Sciatic nerve (tissue), 2 donors: Measurements from ENCODE around the gene SDK2. TPM values are rescaled to one million over a fixed set of nuclear protein-coding genes. Genes with fewer than 3 reads are reported as not detected.

Experiments used
- ATAC-seq: fragments of 200-7000 bp; cut with Tn5 transposase; one replicate; pipeline ENCODE4 v1.9.1; 2020; ENCODE audit warnings: mild to moderate bottlenecking, moderate library complexity
- DNase-seq: peaks from one replicate; pipeline ENCODE4 v3.0.0-alpha.2; 2020; ENCODE audit warnings: low spot score
- intact Hi-C: fragments of 100-400 bp; cut with DNase I; formaldehyde crosslinking; loops from one replicate; pipeline ENCODE4 v1.14.2; 2022
- total RNA-seq: library from RNA; stranded (reverse); fragmentation: NEBNext Ultra II Directional; extraction: Animal tissue kit (Norgen Biotek cat#: 25700); gene quantifications from one replicate; pipeline ENCODE4 v1.2.1, GENCODE V29; 2021
- donor health status: DM: no; HTN: no; CAD: no.
- donor health status: DM: no; HTN: no; CAD: no.

SDK2 gene
- total RNA-seq, 1 donor from 2014 or later, result 10.8 TPM

- intact Hi-C loops, result loop anchor here (10.0 kb wide), 1 partner anchor 56 kb away; no protein-coding TSS in a partner anchor
- ATAC-seq, result no peak
- DNase-seq, result no peak
These were observed 93.1 kb downstream of the SDK2 start for GRCh38 chr17:73551144-73551543.

GRCh38 chr17:73550556-73550955 is 93.7 kb downstream of the SDK2 start:
- no peak for ATAC-seq
- intact Hi-C loops, result loop anchor here (10.0 kb wide), 1 partner anchor 56 kb away; no protein-coding TSS in a partner anchor
- no peak for DNase-seq

- intact Hi-C loops, result loop anchor here (10.0 kb wide), 1 partner anchor 55 kb away; no protein-coding TSS in a partner anchor
- no peak for ATAC-seq
- DNase-seq, result no peak
These were observed 94.3 kb downstream of the SDK2 start for GRCh38 chr17:73549841-73550430.

- ATAC-seq (no peak), DNase-seq (no peak)
- intact Hi-C loops, result no loop called here
These were observed 95.5 kb downstream of the SDK2 start for GRCh38 chr17:73548620-73549311.

GRCh38 chr17:73547790-73548189 is 96.5 kb downstream of the SDK2 start:
- no peak for DNase-seq
- no peak for ATAC-seq
- intact Hi-C loops, result no loop called here

GRCh38 chr17:73546770-73547536 is 97.3 kb downstream of the SDK2 start:
- ATAC-seq (peak; percentile 47), DNase-seq (no peak)
- intact Hi-C loops, result no loop called here

GRCh38 chr17:73546114-73546513 is 98.1 kb downstream of the SDK2 start:
- intact Hi-C loops, result no loop called here
- ATAC-seq (no peak), DNase-seq (no peak)

- DNase-seq (no peak), ATAC-seq (no peak)
- intact Hi-C loops, result no loop called here
These were observed 98.9 kb downstream of the SDK2 start for GRCh38 chr17:73545109-73546032.

- intact Hi-C loops, result no loop called here
- ATAC-seq (no peak), DNase-seq (no peak)
These were observed 99.9 kb downstream of the SDK2 start for GRCh38 chr17:73544333-73544732.

GRCh38 chr17:73542323-73542722 is 101.9 kb downstream of the SDK2 start:
- DNase-seq, result no peak
- intact Hi-C loops, result no loop called here
- no peak for ATAC-seq

- DNase-seq, result no peak
- no peak for ATAC-seq
- intact Hi-C loops, result no loop called here
These were observed 102.7 kb downstream of the SDK2 start for GRCh38 chr17:73541561-73541981.

GRCh38 chr17:73541111-73541510 is 103.1 kb downstream of the SDK2 start:
- no peak for ATAC-seq
- intact Hi-C loops, result no loop called here

GRCh38 chr17:73539166-73539565 is 105.1 kb downstream of the SDK2 start:
- DNase-seq (no peak), ATAC-seq (no peak)
- intact Hi-C loops, result no loop called here

More at GRCh38 chr17:73541111-73541510, 103.1 kb downstream of the SDK2 start:
- no peak for DNase-seq

GRCh38 chr17:73538445-73538844 is 105.8 kb downstream of the SDK2 start:
- no peak for ATAC-seq
- intact Hi-C loops, result no loop called here

GRCh38 chr17:73536700-73537605 is 107.3 kb downstream of the SDK2 start:
- ATAC-seq (no peak), DNase-seq (no peak)
- intact Hi-C loops, result no loop called here

More at GRCh38 chr17:73538445-73538844, 105.8 kb downstream of the SDK2 start:
- no peak for DNase-seq

- DNase-seq (no peak), ATAC-seq (no peak)
- intact Hi-C loops, result no loop called here
These were observed 108.5 kb downstream of the SDK2 start for GRCh38 chr17:73535746-73536145.

GRCh38 chr17:73534209-73534909 is 109.9 kb downstream of the SDK2 start:
- intact Hi-C loops, result no loop called here
- no peak for DNase-seq
- ATAC-seq, result no peak
